Large intestine (tissue), 3 donors: ENCODE results near the gene LRRK1. TPM values are rescaled to one million over a fixed set of nuclear protein-coding genes. Genes with fewer than 3 reads are reported as not detected.
A peak's percentile ranks its signal among the peaks of the same experiment; 100 is the strongest.

ENCODE experiments used
- DNase-seq, 2 donors: peaks; one replicate each; pipeline versions ENCODE4 v3.0.0 to v3.0.0-alpha.2; 2013
- H3K27ac ChIP-seq: one replicate; pipeline ENCODE4 v1.5.1; 2013; ENCODE audit warnings: low read length
- H3K27me3 ChIP-seq: 2 replicates; pipeline ENCODE4 v1.6.1; 2013; ENCODE audit warnings: low read length; ENCODE audit not compliant: control insufficient read depth, insufficient read depth
- H3K36me3 ChIP-seq: 2 replicates; pipeline ENCODE4 v1.6.1; 2013; ENCODE audit warnings: low read length; ENCODE audit not compliant: control insufficient read depth, insufficient read depth
- H3K4me1 ChIP-seq: one replicate; pipeline ENCODE4 v1.6.1; 2013; ENCODE audit warnings: low read length; ENCODE audit not compliant: control insufficient read depth, insufficient read depth
- H3K4me3 ChIP-seq: one replicate; pipeline ENCODE4 v1.5.1; 2013; ENCODE audit warnings: low read length
- H3K9me3 ChIP-seq: one replicate; pipeline ENCODE4 v1.6.1; 2013; ENCODE audit warnings: mild to moderate bottlenecking, low read depth, low read length, moderate library complexity; ENCODE audit not compliant: control insufficient read depth
- WGBS: methylation state at CpG from one replicate; pipeline ENCODE4 v1.1.5; 2013; ENCODE audit warnings: low lambda C conversion rate; ENCODE audit not compliant: insufficient coverage; 5-methylcytosine and 5-hydroxymethylcytosine counted together
- polyA plus RNA-seq: library from polyadenylated mRNA; unstranded; fragments of 120-200 nt; gene quantifications from one replicate; pipeline ENCODE4 v1.2.1, GENCODE V29; 2013

The LRRK1 gene
- polyA plus RNA-seq, 1 donor: 4.2 TPM

- DNase-seq: no peak
- H3K4me1 ChIP-seq: no peaks in the 10 kb centered on the region
- H3K27ac ChIP-seq: no peak overlapping the region
- whole genome bisulfite sequencing: no CpG with 5 or more reads among the region's 30 CpGs
- peaks cover 5% of the 10 kb centered on the region for H3K9me3 ChIP-seq
- no peaks in the 10 kb centered on the region for H3K27me3 ChIP-seq
- peaks cover 21% of the 10 kb centered on the region for H3K36me3 ChIP-seq
- no peak overlapping the region for H3K4me3 ChIP-seq
Measured at GRCh38 chr15:101063891-101064794, 145.0 kb downstream of the LRRK1 start.

GRCh38 chr15:101064795-101065569 lies 145.8 kb downstream of the LRRK1 start:
- WGBS: no CpG with 5 or more reads among the region's 19 CpGs
- Histone ChIP-seq H3K4me1 (no peaks in the 10 kb centered on the region), H3K27me3 (no peaks in the 10 kb centered on the region), H3K4me3 (no peak overlapping the region), H3K36me3 (peaks cover 16% of the 10 kb centered on the region), H3K27ac (no peak overlapping the region), H3K9me3 (peaks cover under 1% of the 10 kb centered on the region)
- DNase-seq: no peak

GRCh38 chr15:101065570-101066221 lies 146.5 kb downstream of the LRRK1 start:
- H3K27ac ChIP-seq: no peak overlapping the region
- H3K36me3 ChIP-seq: peaks cover 16% of the 10 kb centered on the region
- H3K27me3 ChIP-seq: no peaks in the 10 kb centered on the region
- no peaks in the 10 kb centered on the region for H3K9me3 ChIP-seq
- no CpG with 5 or more reads among the region's 28 CpGs for WGBS
- DNase-seq: no peak
- no peaks in the 10 kb centered on the region for H3K4me1 ChIP-seq
- H3K4me3 ChIP-seq: no peak overlapping the region

GRCh38 chr15:101066501-101067408 lies 147.6 kb downstream of the LRRK1 start:
- no peak overlapping the region for H3K27ac ChIP-seq
- DNase-seq: no peak
- WGBS: 100% methylated on average over 3 of the region's 26 CpGs

GRCh38 chr15:101067660-101068522 lies 148.7 kb downstream of the LRRK1 start:
- WGBS: no CpG with 5 or more reads among the region's 14 CpGs
- Histone ChIP-seq H3K36me3 (peaks cover 11% of the 10 kb centered on the region), H3K27me3 (no peaks in the 10 kb centered on the region), H3K4me1 (no peaks in the 10 kb centered on the region), H3K9me3 (no peaks in the 10 kb centered on the region), H3K27ac (no peak overlapping the region), H3K4me3 (no peak overlapping the region)
- DNase-seq: no peak

More at GRCh38 chr15:101066501-101067408, 147.6 kb downstream of the LRRK1 start:
- Histone ChIP-seq H3K36me3 (peaks cover 13% of the 10 kb centered on the region), H3K27me3 (no peaks in the 10 kb centered on the region), H3K4me3 (no peak overlapping the region), H3K4me1 (no peaks in the 10 kb centered on the region), H3K9me3 (no peaks in the 10 kb centered on the region)

GRCh38 chr15:101068523-101068960 lies 149.4 kb downstream of the LRRK1 start:
- no peak for DNase-seq
- H3K9me3 ChIP-seq: no peaks in the 10 kb centered on the region
- no CpG with 5 or more reads among the region's 11 CpGs for WGBS
- H3K27ac ChIP-seq: peak overlapping the region; percentile 38
- H3K36me3 ChIP-seq: peaks cover 11% of the 10 kb centered on the region
- H3K27me3 ChIP-seq: no peaks in the 10 kb centered on the region
- no peaks in the 10 kb centered on the region for H3K4me1 ChIP-seq
- H3K4me3 ChIP-seq: no peak overlapping the region

GRCh38 chr15:101068961-101069653 lies 149.9 kb downstream of the LRRK1 start:
- no peak for DNase-seq
- WGBS: no CpG with 5 or more reads among the region's 15 CpGs
- Histone ChIP-seq H3K9me3 (no peaks in the 10 kb centered on the region), H3K4me3 (no peak overlapping the region), H3K36me3 (peaks cover 11% of the 10 kb centered on the region), H3K4me1 (no peaks in the 10 kb centered on the region), H3K27me3 (no peaks in the 10 kb centered on the region), H3K27ac (peak overlapping the region; percentile 38)

- no peak for DNase-seq
- H3K4me3 ChIP-seq: no peak overlapping the region
- no CpG with 5 or more reads among the region's 4 CpGs for WGBS
- no peak overlapping the region for H3K27ac ChIP-seq
- H3K9me3 ChIP-seq: no peaks in the 10 kb centered on the region
- H3K4me1 ChIP-seq: no peaks in the 10 kb centered on the region
- H3K27me3 ChIP-seq: no peaks in the 10 kb centered on the region
- peaks cover 11% of the 10 kb centered on the region for H3K36me3 ChIP-seq
Measured at GRCh38 chr15:101069654-101069973, 150.5 kb downstream of the LRRK1 start.

- Histone ChIP-seq H3K4me3 (no peak overlapping the region), H3K27ac (no peak overlapping the region), H3K27me3 (no peaks in the 10 kb centered on the region), H3K4me1 (no peaks in the 10 kb centered on the region), H3K36me3 (peaks cover 11% of the 10 kb centered on the region), H3K9me3 (no peaks in the 10 kb centered on the region)
- DNase-seq: no peak
- WGBS: 80% methylated on average over 1 of the region's 6 CpGs
Measured at GRCh38 chr15:101070024-101070423, 150.9 kb downstream of the LRRK1 start.
